Stimulated activated CD4-positive, alpha-beta T cell treated with anti-CD3 and anti-CD28 coated beads, Interleukin-15, amount 100 ng/mL, for 48 hours (primary cell): ENCODE measurements around the gene PCMT1.
"Not testable (repeated sequence)": the region's sequence is repeated elsewhere in the genome, so short reads cannot be mapped to it uniquely, and the experiment has no call there.

Source experiments
- DNase-seq, 2 donors: peaks; one replicate each; pipeline ENCODE4 v3.0.0-alpha.2; 2020; ENCODE audit warnings: low read depth in 2 of 2

PCMT1 gene

GRCh38 chr6:149750136-149750609 is 632 bp downstream of the PCMT1 start:
- DNase-seq, result peak; percentile 45 to 61

DNA sequence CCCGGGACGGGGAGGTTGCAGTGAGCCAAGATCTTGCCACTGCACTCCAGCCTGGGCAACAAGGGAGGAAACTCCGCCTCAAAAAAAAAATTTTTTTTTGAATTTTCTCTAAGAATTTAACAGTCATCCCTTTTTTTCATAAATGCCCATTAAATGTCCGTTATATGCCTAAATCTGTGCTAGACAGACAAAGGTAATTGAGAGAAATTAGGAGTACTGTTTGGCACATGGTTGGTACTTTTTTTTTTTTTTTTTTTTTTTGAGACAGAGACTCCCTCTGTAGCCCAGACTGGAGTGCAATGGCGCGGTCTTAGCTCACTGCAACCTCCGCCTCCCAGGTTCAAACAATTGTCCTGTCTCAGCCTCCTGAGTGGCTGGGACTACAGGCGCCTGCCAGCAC is 1.7 kb downstream of the PCMT1 start:
- no peak for DNase-seq

- DNase-seq, result not testable (repeated sequence)
Measured at GRCh38 chr6:149751920-149752319, 2.4 kb downstream of the PCMT1 start.

DNA sequence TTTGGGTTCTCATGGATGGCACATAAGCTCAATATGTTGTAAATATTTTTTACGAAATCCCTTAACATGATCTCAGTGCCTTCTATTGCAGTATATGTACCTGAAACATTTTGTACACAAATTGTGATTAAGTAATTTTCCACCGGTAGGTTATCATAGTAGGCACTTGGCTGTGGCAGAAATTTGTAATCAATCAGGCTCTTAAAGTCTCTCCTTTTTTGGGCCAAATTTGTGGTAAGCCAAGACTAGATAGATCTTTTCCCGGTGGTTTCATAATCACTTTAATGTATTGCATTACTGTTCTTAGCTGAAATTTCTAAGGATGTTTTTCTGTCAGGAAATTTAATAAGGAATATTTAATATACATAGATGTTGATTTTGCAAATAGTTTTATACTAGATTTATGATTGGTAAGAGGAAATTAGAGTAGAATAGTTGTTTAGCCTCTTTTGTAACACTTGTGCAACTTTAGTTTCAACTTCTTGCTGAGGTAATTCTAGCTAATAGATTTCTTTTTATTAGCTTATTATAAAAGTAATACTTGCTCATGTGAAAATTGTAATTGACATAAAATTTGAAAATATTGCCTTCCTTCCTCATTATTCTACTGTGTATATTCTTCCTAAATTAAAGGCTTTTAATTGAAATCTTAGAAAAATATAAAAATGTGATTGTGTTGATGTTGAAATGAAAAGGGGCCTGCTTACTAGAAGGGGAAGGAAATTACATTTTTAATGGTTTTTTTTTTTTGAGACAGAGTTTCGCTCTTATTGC is 3.2 kb downstream of the PCMT1 start:
- no peak for DNase-seq

DNA sequence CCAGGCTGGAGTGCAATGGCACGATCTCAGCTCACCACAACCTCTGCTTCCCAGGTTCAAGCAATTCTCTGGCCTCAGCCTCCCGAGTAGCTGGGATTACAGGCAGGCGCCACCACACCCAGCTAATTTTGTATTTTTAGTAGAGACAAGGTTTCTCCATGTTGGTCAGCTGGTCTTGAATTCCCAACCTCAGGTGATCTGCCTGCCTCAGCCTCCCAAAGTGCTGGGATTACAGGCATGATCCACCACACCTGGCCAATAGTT is 3.8 kb downstream of the PCMT1 start:
- not testable (repeated sequence) for DNase-seq

- DNase-seq, result no peak
Measured at GRCh38 chr6:149754548-149754947, 5.0 kb downstream of the PCMT1 start.

DNA sequence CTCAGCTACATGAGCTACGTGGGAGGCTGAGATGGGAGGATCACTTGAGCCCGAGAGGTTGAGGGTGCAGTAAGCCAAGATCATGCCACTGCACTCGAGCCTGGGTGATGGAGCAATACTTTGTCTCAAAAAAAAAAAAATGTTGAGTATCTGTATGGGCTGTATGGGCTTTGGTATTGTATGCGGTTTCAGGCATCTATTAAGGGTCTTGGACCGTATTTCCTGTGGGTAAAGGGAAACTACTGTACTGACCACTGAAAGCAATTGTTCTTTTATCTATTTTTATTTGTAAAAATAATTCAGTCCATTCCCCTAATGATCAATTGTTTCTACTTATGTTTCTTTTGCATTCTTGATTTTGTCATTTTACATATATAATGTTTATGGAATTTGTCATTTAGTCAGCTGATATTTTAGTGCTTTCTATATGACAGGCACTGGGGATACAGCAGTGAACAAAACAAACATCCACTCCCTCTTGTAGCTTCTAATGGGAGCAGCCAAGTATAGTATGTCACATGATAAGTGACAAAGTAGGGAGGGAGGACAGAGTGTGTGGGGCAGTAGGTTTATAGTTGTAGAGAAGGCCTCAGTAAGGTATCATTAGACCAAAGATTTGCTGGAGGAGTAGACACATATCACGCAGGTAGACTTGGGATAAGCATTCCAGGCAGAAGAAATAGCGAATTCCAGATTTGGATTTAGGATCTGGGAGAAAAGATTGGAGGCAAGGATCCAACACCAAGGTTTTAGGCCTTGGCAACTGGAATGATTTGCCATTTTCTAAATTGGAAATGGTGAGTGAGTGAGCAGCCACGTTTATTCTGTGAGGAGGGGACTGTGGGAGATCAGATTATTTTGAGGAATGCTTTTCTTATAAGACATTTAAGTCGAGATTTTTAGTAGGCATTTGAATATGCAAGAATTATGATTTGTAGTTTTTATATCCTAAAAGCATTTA is 6.0 kb downstream of the PCMT1 start:
- DNase-seq, result no peak

- DNase-seq, result no peak
Measured at GRCh38 chr6:149756261-149756636, 6.7 kb downstream of the PCMT1 start.

- no peak for DNase-seq
Measured at GRCh38 chr6:149761438-149761837, 11.9 kb downstream of the PCMT1 start.

DNA sequence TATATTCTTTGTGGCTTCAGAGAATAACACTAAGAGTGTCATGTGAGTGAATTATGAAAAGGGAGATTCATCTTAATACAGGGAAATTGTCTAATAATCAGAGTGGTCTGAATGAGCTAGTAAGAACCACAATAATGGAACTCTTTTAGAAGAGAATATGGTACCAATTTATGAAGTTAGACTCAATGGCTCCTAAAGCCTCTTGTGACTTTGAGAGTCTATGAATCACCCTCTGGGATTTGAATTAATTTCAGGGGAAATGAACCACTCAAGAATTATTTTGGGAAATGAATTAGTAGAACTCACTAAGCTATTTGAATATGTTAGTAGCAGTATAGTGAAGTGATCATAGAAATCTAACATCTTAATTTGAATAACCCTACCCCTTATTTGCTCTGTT is 14.3 kb downstream of the PCMT1 start:
- no peak for DNase-seq

DNA sequence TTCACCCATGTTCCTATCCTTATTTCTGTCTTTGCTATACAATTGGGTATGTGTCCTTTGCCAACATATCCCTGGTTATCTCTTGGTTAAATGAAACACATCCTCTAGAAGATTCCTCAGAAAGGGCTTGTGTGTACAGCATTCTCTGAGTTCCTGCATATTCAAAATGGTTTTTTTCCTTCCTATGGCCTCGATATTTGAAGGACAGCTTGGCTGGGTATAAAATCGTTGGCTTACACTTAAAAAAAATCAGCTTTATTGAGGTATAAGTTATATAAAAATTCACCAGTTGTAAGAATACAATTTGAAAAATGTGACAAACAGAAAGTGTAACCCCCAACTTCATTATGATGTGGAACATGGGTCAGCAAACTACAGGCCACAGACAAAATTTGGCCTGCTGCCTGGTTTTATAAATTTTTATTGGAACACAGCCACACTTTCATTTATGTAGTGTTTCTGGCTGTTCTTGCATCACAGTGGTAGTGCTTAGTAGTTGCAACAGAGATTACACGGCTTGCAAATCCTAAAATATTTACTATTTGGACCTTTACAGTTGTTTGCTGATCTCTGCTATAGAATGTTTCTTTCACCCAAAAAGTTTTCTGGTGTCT is 16.7 kb downstream of the PCMT1 start:
- DNase-seq, result no peak

DNA sequence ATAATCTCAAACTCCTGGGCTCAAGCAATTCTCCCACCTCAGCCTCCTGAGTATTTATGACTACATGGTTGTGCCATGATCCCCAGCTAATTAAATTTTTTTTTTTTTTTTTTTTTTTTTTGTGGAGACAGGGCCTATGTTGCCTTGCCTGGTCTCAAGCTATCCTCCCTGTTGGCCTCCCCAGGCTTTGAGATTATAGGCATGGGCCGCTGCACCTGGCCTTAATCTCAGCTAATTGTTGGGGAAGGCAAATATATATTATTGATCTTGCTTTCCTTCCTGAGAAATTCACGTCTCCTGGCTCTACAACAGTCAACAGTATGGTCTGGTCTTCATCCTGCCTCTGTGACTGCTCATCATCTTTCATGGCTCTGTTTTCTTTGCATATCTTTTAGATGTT is 20.1 kb downstream of the PCMT1 start:
- DNase-seq, result no peak

- DNase-seq, result no peak
Measured at GRCh38 chr6:149771185-149771584, 21.6 kb downstream of the PCMT1 start.

- DNase-seq, result no peak
Measured at GRCh38 chr6:149771925-149772324, 22.4 kb downstream of the PCMT1 start.

DNA sequence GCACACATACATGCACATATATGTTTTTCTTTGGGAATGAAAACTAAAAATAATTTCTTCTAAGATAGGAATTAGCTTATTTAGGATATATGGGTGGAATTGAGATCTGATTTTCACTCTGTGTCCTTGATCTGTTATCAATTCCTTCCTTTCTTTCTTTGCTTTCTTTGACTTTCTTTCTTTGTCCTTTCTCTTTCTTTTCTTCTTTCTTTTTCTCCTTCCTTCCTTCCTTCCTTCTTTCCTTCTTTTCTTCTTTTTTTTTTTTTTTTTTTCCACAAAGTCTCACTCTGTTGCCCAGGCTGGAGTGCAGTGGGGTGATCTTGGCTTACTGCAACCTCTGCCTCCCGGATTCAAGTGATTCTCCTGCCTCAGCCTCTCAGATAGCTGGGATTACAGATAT is 28.1 kb downstream of the PCMT1 start:
- DNase-seq, result no peak

DNA sequence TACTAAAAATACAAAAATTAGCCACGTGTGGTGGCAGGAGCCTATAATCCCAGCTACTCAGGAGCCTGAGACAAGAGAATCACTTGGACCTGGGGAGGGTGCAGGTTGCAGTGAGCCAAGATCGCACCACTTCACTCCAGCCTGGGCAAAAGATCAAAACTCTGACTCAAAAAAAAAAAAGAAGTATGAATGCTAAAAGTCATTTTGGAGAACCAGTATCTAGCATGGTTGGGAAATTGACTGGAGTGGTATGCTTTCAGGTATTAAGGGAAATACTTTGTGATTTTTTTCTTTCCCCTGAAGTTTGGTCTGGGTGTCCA is 30.1 kb downstream of the PCMT1 start:
- no peak for DNase-seq

- DNase-seq, result no peak
Measured at GRCh38 chr6:149781715-149782114, 32.2 kb downstream of the PCMT1 start.

DNA sequence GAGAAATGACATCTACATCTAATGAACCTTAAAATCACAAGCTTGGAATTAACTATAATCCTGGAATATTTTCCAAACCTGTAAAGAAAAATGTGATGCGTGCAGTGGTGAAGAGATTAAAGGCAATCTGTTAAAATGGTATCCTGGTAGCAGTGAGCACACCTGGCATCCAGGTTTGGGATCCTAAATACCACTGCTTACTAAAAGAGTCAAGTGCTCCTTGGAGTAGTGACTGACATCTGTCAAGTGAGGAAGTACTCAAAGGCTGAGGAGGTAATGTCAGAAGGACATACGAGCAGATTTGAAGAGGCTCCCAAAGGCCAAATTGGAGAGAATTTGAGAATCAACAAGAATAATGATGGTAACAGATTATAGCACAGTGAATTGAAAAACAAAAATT is 32.8 kb downstream of the PCMT1 start:
- DNase-seq, result no peak

- no peak for DNase-seq
Measured at GRCh38 chr6:149783551-149783950, 34.0 kb downstream of the PCMT1 start.

GRCh38 chr6:149806127-149806526 is 56.6 kb downstream of the PCMT1 start:
- no peak for DNase-seq

DNA sequence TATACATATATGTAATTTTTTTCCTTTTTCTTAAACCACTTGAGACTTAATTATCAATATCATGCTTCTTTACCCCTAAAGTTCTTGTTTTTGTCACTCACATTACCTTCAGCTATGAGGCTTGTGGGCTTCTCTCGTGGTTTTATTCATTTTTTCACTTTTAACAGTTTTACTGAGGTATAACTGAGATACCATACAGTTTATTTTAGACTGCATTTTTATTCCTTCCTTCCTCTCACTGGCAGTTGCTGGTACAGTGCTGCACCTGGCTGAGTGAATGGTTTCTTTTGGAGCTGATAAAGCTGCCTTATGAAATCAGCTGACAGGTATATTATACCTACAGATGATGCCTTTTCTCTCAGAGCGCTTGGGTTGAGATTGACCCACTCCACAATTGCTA is 60.3 kb downstream of the PCMT1 start:
- DNase-seq, result no peak

GRCh38 chr6:149813351-149813750 is 63.8 kb downstream of the PCMT1 start:
- DNase-seq, result no peak

GRCh38 chr6:149815788-149816187 is 66.2 kb downstream of the PCMT1 start:
- no peak for DNase-seq
